Testis (tissue), 2 donors: ENCODE results near the gene NUDT2.

Experiments
- CTCF ChIP-seq, 3 experiments: fragments of 450-650 bp in 2 of 3; fragments of 200-600 bp in 1 of 3; sonication (generic) in 1 of 3; IDR thresholded peaks; one replicate each; pipeline ENCODE4 v1.5.1; 2016 to 2019; ENCODE audit warnings: antibody characterized with exemption in 3 of 3, mild to moderate bottlenecking in 2 of 3, moderate library complexity in 1 of 3
- POLR2A ChIP-seq: fragments of 450-650 bp; IDR thresholded peaks from one replicate; pipeline ENCODE4 v1.6.1; 2017; ENCODE audit warnings: antibody characterized with exemption, mild to moderate bottlenecking, moderate library complexity

- no peak for TF ChIP-seq CTCF (IDR thresholded peaks at IDR 0.05)
- TF ChIP-seq POLR2A = no peak
Measured at GRCh38 chr9:34343605-34344004, 14.2 kb downstream of the NUDT2 start.
